ENCODE measurements around the gene CARTPT. TPM values are rescaled to one million over a fixed set of nuclear protein-coding genes. Genes with fewer than 3 reads are reported as not detected.

CARTPT gene
- total RNA-seq, 1 donor from 2014 or later: not detected

GRCh38 chr5:71731015-71731414, 11.9 kb downstream of the CARTPT start:
- H3K4me3 Mint-ChIP-seq (ENCODE audit: unreplicated experiment): no peak overlapping the region
- TF ChIP-seq, protein P1, sequence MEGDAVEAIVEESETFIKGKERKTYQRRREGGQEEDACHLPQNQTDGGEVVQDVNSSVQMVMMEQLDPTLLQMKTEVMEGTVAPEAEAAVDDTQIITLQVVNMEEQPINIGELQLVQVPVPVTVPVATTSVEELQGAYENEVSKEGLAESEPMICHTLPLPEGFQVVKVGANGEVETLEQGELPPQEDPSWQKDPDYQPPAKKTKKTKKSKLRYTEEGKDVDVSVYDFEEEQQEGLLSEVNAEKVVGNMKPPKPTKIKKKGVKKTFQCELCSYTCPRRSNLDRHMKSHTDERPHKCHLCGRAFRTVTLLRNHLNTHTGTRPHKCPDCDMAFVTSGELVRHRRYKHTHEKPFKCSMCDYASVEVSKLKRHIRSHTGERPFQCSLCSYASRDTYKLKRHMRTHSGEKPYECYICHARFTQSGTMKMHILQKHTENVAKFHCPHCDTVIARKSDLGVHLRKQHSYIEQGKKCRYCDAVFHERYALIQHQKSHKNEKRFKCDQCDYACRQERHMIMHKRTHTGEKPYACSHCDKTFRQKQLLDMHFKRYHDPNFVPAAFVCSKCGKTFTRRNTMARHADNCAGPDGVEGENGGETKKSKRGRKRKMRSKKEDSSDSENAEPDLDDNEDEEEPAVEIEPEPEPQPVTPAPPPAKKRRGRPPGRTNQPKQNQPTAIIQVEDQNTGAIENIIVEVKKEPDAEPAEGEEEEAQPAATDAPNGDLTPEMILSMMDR (IDR thresholded peaks at IDR 0.05): no peak
- no peak for DNase-seq (ENCODE audit: low spot score)
- no peaks in the 10 kb centered on the region for H3K4me1 Mint-ChIP-seq (ENCODE audit: low read depth)
- peaks cover 51% of the 10 kb centered on the region for H3K27me3 Mint-ChIP-seq (ENCODE audit: low read depth)
- no peak overlapping the region for H3K27ac Mint-ChIP-seq (ENCODE audit: unreplicated experiment)
- H3K36me3 Mint-ChIP-seq (ENCODE audit: low read depth): no peaks in the 10 kb centered on the region
- no peaks in the 10 kb centered on the region for H3K9me3 Mint-ChIP-seq (ENCODE audit: low read depth)

DNA sequence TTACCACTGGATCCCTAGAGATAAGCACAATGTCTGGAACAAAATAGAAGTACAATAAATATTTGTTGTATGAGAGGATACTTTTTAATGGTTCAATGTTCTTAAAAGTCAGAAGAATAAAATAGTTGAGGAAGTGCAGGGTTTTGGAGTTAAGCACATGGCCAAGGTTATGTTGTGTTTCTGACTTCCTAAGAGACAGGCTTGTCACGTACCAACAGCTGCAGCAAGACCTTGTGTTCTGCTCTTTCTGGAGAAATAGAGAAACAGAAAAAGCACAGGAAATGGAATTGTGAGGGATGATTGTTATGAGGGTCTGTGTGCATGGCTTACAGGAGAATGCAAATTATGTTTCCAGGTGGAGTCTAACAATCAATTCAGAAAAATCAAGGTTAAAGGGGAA, 12.9 kb downstream of the CARTPT start:
- Mint-ChIP-seq H3K36me3 (ENCODE audit: low read depth) (no peaks in the 10 kb centered on the region), H3K27ac (ENCODE audit: unreplicated experiment) (no peak overlapping the region), H3K27me3 (ENCODE audit: low read depth) (peaks cover 41% of the 10 kb centered on the region), H3K4me1 (ENCODE audit: low read depth) (no peaks in the 10 kb centered on the region), H3K9me3 (ENCODE audit: low read depth) (no peaks in the 10 kb centered on the region), H3K4me3 (ENCODE audit: unreplicated experiment) (no peak overlapping the region)
- TF ChIP-seq, protein P1 (IDR thresholded peaks at IDR 0.05): no peak
- DNase-seq (ENCODE audit: low spot score): no peak

DNA sequence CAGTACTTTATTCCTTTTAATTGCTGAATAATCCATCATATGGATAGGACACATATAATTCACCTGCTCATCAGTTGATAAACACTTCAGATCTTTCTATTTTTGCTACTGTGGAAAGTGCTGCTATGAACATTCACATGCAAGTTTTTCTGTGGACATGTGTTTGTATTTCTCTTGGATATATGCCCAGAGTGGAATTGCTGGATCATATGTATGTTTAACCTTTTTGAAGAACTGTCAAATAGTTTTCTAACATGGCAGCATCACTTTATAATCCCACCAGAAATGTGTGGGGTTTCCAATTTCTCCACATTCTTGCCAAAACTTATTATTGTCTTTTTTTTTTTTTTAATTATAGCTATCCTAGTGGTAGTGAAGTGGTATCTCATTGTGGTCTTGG, 15.1 kb downstream of the CARTPT start:
- Mint-ChIP-seq H3K27me3 (ENCODE audit: low read depth) (peaks cover 26% of the 10 kb centered on the region), H3K9me3 (ENCODE audit: low read depth) (no peaks in the 10 kb centered on the region), H3K4me1 (ENCODE audit: low read depth) (no peaks in the 10 kb centered on the region), H3K36me3 (ENCODE audit: low read depth) (no peaks in the 10 kb centered on the region), H3K4me3 (ENCODE audit: unreplicated experiment) (no peak overlapping the region), H3K27ac (ENCODE audit: unreplicated experiment) (no peak overlapping the region)
- TF ChIP-seq, protein P1 (IDR thresholded peaks at IDR 0.05): no peak
- no peak for DNase-seq (ENCODE audit: low spot score)

- H3K36me3 Mint-ChIP-seq (ENCODE audit: low read depth): no peaks in the 10 kb centered on the region
- TF ChIP-seq, protein P1 (IDR thresholded peaks at IDR 0.05): no peak
- DNase-seq (ENCODE audit: low spot score): no peak
- H3K9me3 Mint-ChIP-seq (ENCODE audit: low read depth): peaks cover 6% of the 10 kb centered on the region
- H3K4me3 Mint-ChIP-seq (ENCODE audit: unreplicated experiment): no peak overlapping the region
- no peaks in the 10 kb centered on the region for H3K4me1 Mint-ChIP-seq (ENCODE audit: low read depth)
- H3K27me3 Mint-ChIP-seq (ENCODE audit: low read depth): peaks cover 13% of the 10 kb centered on the region
- H3K27ac Mint-ChIP-seq (ENCODE audit: unreplicated experiment): no peak overlapping the region
These were observed 19.0 kb downstream of the CARTPT start for GRCh38 chr5:71737931-71738539.

DNA sequence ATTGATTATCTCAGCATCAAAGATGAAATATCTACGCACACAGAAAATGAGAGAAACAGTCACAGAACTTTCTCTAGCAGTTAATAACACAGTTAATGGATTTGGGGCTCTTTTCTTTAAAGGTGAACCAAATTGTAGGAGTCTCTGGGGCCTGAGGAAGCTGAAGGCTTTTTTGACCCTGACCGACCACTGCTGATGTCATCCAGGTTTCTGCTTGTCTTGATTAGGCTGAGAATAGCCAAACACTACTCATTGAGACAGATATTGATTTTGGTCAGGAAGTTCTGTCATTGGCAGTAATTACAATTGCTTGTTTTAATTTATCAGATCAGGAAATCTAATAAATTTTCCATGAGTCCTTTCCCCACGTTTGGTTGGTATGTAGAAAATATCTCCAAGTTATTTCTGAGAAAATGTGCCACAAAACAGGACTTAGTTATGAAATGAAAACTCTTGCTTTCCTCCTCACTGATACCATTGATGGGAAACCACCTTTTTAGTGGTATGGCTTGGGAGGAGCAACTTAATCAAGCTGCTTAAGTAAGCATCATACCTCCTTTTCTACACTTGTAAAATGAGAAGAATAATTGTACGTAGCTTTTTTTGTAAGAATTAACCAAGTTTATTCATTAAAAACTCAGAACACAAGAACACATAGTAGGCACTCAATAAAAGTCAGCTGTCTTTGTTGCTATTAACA, 19.7 kb downstream of the CARTPT start:
- H3K27me3 Mint-ChIP-seq (ENCODE audit: low read depth): peaks cover 14% of the 10 kb centered on the region
- H3K36me3 Mint-ChIP-seq (ENCODE audit: low read depth): no peaks in the 10 kb centered on the region
- H3K4me3 Mint-ChIP-seq (ENCODE audit: unreplicated experiment): no peak overlapping the region
- H3K27ac Mint-ChIP-seq (ENCODE audit: unreplicated experiment): no peak overlapping the region
- TF ChIP-seq, protein P1 (IDR thresholded peaks at IDR 0.05): no peak
- no peak for DNase-seq (ENCODE audit: low spot score)
- peaks cover 6% of the 10 kb centered on the region for H3K9me3 Mint-ChIP-seq (ENCODE audit: low read depth)
- H3K4me1 Mint-ChIP-seq (ENCODE audit: low read depth): no peaks in the 10 kb centered on the region

All from chondrocyte (in vitro differentiated cells).